ENCODE data around the gene RABL2A.
"Not testable (repeated sequence)": the region's sequence is repeated elsewhere in the genome, so short reads cannot be mapped to it uniquely, and the experiment has no call there.

- TF ChIP-seq CTCF (optimal IDR thresholded peaks at IDR 0.05 in 1 of 3, IDR thresholded peaks at IDR 0.05 in 1 of 3, conservative IDR thresholded peaks at IDR 0.05 in 1 of 3; ENCODE audit: extremely low read depth in 1 of 3, insufficient read depth in 2 of 3, low read length in 3 of 3); EZH2 (IDR thresholded peaks at IDR 0.05; ENCODE audit: low read length): not testable (repeated sequence)
These were observed 25.5 kb downstream of the RABL2A start for GRCh38 chr2:113652599-113652998.
